PC-3 (cell line): Measurements from ENCODE around the gene LINC01488. TPM values are rescaled to one million over a fixed set of nuclear protein-coding genes. Genes with fewer than 3 reads are reported as not detected.
A peak's percentile ranks its signal among the peaks of the same experiment; 100 is the strongest.

Source experiments
- ATAC-seq: fragments of 200-7000 bp; cut with Tn5 transposase; 2 replicates; pipeline ENCODE4 v1.9.1; 2020; ENCODE audit warnings: mild to moderate bottlenecking, moderate library complexity
- BruUV-seq: library from RNA; stranded (reverse); fragments of 400-500 nt; replicated peaks from 2 replicates; lab custom pipeline; 2021; lab: Mats Ljungman, UMichigan
- CTCF ChIA-PET: fragments of 300-600 bp; sonication (Branson Sonifier 250); formaldehyde crosslinking; loops from one replicate; lab custom pipeline; 2022; ENCODE audit warnings: antibody characterized with exemption; lab: Charles Lee
- POLR2A ChIA-PET: fragments of 300-600 bp; sonication (Branson Sonifier 250); formaldehyde crosslinking; loops from one replicate; lab custom pipeline; 2022; ENCODE audit warnings: antibody characterized with exemption; ENCODE audit not compliant: unreplicated experiment; lab: Charles Lee
- DNase-seq: peaks from one replicate; pipeline ENCODE4 v3.0.0-alpha.2; 2015
- H2AFZ ChIP-seq: fragments of 300-600 bp; sonication (generic); 2 replicates; pipeline ENCODE4 v1.6.0; 2016; ENCODE audit warnings: antibody characterized with exemption, low read length
- H3F3A ChIP-seq: fragments of 300-600 bp; sonication (generic); one replicate; pipeline ENCODE4 v1.6.0; 2017; ENCODE audit warnings: antibody characterized with exemption, low read length, control low read depth, mild to moderate bottlenecking; ENCODE audit not compliant: unreplicated experiment
- H3K27ac ChIP-seq: fragments of 300-600 bp; sonication (generic); 2 replicates; pipeline ENCODE4 v1.5.1; 2016; ENCODE audit warnings: mild to moderate bottlenecking, low read length
- H3K27me3 ChIP-seq: fragments of 300-600 bp; sonication (generic); 2 replicates; pipeline ENCODE4 v1.6.1; 2016; ENCODE audit warnings: low read length, mixed read lengths
- H3K36me3 ChIP-seq: fragments of 300-600 bp; sonication (generic); 2 replicates; pipeline ENCODE4 v1.6.1; 2016; ENCODE audit warnings: low read depth, mixed run types, low read length, mixed read lengths
- H3K4me1 ChIP-seq: fragments of 300-600 bp; sonication (generic); 2 replicates; pipeline ENCODE4 v1.5.1; 2016; ENCODE audit warnings: low read length; ENCODE audit not compliant: insufficient read depth
- H3K4me2 ChIP-seq: fragments of 300-600 bp; sonication (generic); 2 replicates; pipeline ENCODE4 v1.6.0; 2016; ENCODE audit warnings: low read length
- H3K4me3 ChIP-seq: fragments of 300-600 bp; sonication (generic); 2 replicates; pipeline ENCODE4 v1.5.1; 2016; ENCODE audit warnings: mild to moderate bottlenecking, low read length, mixed read lengths
- H3K79me2 ChIP-seq: fragments of 300-600 bp; sonication (generic); 2 replicates; pipeline ENCODE4 v1.6.1; 2017; ENCODE audit warnings: low read length, mixed read lengths
- H3K9ac ChIP-seq: fragments of 300-600 bp; sonication (generic); 2 replicates; pipeline ENCODE4 v1.6.0; 2016; ENCODE audit warnings: mild to moderate bottlenecking, low read length
- H3K9me2 ChIP-seq: fragments of 300-600 bp; sonication (generic); replicated peaks from 2 replicates; pipeline ENCODE4 v1.6.1; 2016; ENCODE audit warnings: mixed run types, low read length, mixed read lengths
- H3K9me3 ChIP-seq: fragments of 300-600 bp; sonication (generic); 2 replicates; pipeline ENCODE4 v1.6.1; 2016; ENCODE audit warnings: low read length, mixed read lengths
- H4K20me1 ChIP-seq: fragments of 300-600 bp; sonication (generic); 2 replicates; pipeline ENCODE4 v1.6.1; 2016; ENCODE audit warnings: low read length, mixed read lengths
- EZH2 ChIP-seq: fragments of 300-600 bp; sonication (generic); IDR thresholded peaks from one replicate; pipeline ENCODE4 v1.6.1; 2017; ENCODE audit warnings: antibody characterized with exemption, mild to moderate bottlenecking, low read length; ENCODE audit not compliant: unreplicated experiment
- EZH2phosphoT487 ChIP-seq: fragments of 300-600 bp; sonication (generic); IDR thresholded peaks from 2 replicates; pipeline ENCODE4 v1.6.1; 2018; ENCODE audit warnings: mild to moderate bottlenecking, antibody characterized with exemption, low read length, borderline replicate concordance
- intact Hi-C: fragments of 100-400 bp; cut with micrococcal nuclease; formaldehyde crosslinking; loops from 2 replicates; pipeline ENCODE4 v1.9.0; 2023
- total RNA-seq: library from RNA; depleted of rRNA; stranded (reverse); fragments of >200 nt; gene quantifications from 2 replicates; pipeline ENCODE4 v1.2.3, GENCODE V29; 2014
- TF ChIP-seq, protein P1 (sequence below): fragments of 300-600 bp; sonication (generic); conservative IDR thresholded peaks from 2 replicates; pipeline ENCODE4 v1.5.1; 2017; ENCODE audit warnings: antibody characterized with exemption, low read depth, mild to moderate bottlenecking, low read length

Gene LINC01488
- total RNA-seq, 1 experiment from 2014 or later, result not detected

DNA sequence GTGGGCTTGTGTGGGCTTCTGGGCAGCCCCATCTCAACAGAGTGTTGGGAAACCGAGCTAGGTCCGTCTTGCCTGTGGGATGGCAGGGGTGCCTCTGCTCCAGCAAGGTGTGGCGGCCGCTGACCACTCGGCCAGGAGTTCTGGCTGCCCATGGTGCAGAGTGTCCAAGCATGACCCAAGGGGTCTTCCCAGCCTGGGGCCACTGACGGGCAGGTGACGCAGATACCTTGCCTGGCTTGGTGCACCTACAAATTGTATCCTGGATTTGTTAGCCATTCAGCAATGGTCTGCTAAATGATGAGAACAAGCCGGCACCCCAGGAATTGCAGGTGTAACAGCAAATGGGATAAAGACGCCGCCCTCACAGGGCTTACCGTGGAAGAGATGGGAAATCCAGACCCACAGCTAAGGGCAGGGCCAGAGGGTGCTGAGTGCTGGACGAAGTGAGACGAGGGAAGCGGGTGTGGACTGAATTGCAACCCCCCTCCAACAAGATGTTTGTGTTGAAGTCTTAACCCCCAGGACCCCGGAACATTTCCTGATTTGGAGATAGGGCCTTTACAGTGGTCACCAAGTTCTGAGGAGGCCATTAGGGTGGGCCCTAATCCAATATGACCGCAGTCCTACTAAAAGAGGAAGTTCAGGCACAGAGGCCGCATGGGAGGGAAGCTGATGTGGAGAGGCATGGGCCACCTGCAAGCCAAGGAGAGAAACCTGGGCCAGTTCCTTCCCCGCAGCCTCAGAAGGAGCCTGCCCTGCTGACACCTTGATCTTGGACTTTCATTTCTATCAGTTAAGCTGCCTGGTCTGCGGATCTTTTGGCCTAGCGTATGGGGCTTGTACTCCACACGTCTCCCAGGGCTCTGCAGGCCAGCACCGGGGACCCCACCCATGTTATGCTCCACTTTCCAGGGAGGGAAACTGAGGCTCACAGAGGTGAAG lies 45.2 kb upstream of the LINC01488 start:
- Histone ChIP-seq H3F3A (no peaks in the 10 kb centered on the region), H3K4me3 (no peak overlapping the region), H3K36me3 (no peaks in the 10 kb centered on the region), H3K27ac (peak overlapping the region; percentile 49; the same call in 1 of the 2 replicates), H3K27me3 (no peaks in the 10 kb centered on the region), H2AFZ (no peak overlapping the region; the same call in 1 of the 2 replicates), H3K9ac (no peak overlapping the region), H3K79me2 (no peaks in the 10 kb centered on the region), H3K4me2 (no peak overlapping the region), H4K20me1 (no peaks in the 10 kb centered on the region), H3K9me3 (no peaks in the 10 kb centered on the region), H3K9me2 (no peaks in the 10 kb centered on the region), H3K4me1 (peaks cover 16% of the 10 kb centered on the region)
- ChIA-PET POLR2A (no interaction called here), CTCF (no interaction called here)
- no TSS peak for BruUV-seq
- ATAC-seq (no peak), DNase-seq (no peak)
- intact Hi-C loops, result no loop called here
- TF ChIP-seq EZH2phosphoT487 (no peak), EZH2 (no peak)
- TF ChIP-seq, protein P1, sequence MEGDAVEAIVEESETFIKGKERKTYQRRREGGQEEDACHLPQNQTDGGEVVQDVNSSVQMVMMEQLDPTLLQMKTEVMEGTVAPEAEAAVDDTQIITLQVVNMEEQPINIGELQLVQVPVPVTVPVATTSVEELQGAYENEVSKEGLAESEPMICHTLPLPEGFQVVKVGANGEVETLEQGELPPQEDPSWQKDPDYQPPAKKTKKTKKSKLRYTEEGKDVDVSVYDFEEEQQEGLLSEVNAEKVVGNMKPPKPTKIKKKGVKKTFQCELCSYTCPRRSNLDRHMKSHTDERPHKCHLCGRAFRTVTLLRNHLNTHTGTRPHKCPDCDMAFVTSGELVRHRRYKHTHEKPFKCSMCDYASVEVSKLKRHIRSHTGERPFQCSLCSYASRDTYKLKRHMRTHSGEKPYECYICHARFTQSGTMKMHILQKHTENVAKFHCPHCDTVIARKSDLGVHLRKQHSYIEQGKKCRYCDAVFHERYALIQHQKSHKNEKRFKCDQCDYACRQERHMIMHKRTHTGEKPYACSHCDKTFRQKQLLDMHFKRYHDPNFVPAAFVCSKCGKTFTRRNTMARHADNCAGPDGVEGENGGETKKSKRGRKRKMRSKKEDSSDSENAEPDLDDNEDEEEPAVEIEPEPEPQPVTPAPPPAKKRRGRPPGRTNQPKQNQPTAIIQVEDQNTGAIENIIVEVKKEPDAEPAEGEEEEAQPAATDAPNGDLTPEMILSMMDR, result no peak

DNA sequence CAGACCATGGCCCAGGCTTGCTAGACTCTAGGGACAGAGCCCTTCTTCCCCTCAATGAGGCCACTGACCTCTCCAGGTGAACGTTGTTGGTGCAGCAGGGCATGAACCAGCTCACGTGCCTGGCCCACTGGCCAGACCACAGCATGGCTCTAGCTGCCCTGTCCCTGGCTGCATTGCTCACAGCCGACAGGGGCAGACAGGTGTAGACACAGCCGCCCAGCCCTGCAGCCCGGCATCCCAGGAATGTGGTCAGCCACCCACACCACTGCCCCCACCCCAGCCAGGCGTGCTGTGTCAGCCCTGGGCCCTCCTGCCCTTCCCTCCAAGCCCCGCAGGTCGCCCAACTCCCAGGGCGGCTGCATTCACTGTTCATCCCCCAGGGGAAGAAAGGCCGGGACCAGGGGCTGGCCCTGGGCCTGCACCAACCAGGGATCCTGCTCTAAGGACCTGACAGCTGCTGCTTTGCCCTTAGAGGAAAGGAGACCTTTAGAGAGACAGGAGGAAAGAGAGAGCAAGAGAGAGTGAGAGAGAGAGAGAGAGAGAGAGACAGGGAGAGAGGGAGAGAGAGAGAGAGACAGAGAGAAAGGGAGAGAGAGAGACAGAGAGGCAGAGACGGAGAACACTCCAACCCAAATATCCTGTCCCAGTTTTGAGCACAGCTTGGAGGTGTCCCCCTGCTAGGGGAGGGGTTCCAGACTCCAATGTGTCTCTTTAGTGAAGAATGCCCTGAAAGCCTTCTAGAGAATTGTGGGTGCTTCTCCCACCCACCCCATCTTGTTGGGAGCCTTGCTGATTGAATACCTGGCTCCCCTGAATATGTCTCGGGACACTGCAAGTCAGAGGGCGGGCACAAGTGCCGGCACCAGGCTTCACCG lies 44.2 kb upstream of the LINC01488 start:
- POLR2A ChIA-PET, result no interaction called here
- ATAC-seq, result peak; percentile 91

More for the DNA sequence above, 44.2 kb upstream of the LINC01488 start:
- no peak for TF ChIP-seq EZH2phosphoT487
- TF ChIP-seq, protein P1, result no peak
- no peak for TF ChIP-seq EZH2
- TSS peak; percentile 75 for BruUV-seq
- CTCF ChIA-PET, result no interaction called here
- intact Hi-C loops, result no loop called here
- no peaks in the 10 kb centered on the region for H3K27me3 ChIP-seq
- H3K27ac ChIP-seq, result peak overlapping the region; percentile 49
- no peaks in the 10 kb centered on the region for H3F3A ChIP-seq
- no peak overlapping the region for H3K4me2 ChIP-seq
- H3K4me3 ChIP-seq, result no peak overlapping the region
- H4K20me1 ChIP-seq, result no peaks in the 10 kb centered on the region
- H3K9ac ChIP-seq, result peak overlapping the region; percentile 6; the same call in 1 of the 2 replicates
- peak overlapping the region; percentile 20 for H2AFZ ChIP-seq
- H3K9me3 ChIP-seq, result no peaks in the 10 kb centered on the region
- no peaks in the 10 kb centered on the region for H3K36me3 ChIP-seq
- H3K79me2 ChIP-seq, result no peaks in the 10 kb centered on the region
- peak; percentile 85 for DNase-seq
- H3K4me1 ChIP-seq, result peaks cover 22% of the 10 kb centered on the region
- H3K9me2 ChIP-seq, result no peaks in the 10 kb centered on the region
